HG02571 (cell line): Measurements from ENCODE around the gene TCP11L2.

ENCODE experiments used
- ATAC-seq: cut with Tn5 transposase; IDR thresholded peaks from one replicate; pipeline ENCODE4 v1.9.1; 2021; ENCODE audit warnings: mild to moderate bottlenecking, moderate library complexity; ENCODE audit not compliant: unreplicated experiment

The TCP11L2 gene

GRCh38 chr12:106302401-106303201 lies at the start of gene TCP11L2:
Gene TCP11L2, plus strand, starts transcription at chr12:106302733. Its CDS starts 8,343 bp downstream, at chr12:106311076.
- ATAC-seq: peak; percentile 67

GRCh38 chr12:106254724-106255123 lies 47.8 kb upstream of the TCP11L2 start:
- ATAC-seq: no peak

- no peak for ATAC-seq
These were observed 47.0 kb upstream of the TCP11L2 start for GRCh38 chr12:106255493-106255892.

- ATAC-seq: no peak
These were observed 46.6 kb upstream of the TCP11L2 start for GRCh38 chr12:106255952-106256351.

- no peak for ATAC-seq
These were observed 46.0 kb upstream of the TCP11L2 start for GRCh38 chr12:106256524-106256923.

GRCh38 chr12:106258226-106258625 lies 44.3 kb upstream of the TCP11L2 start:
- no peak for ATAC-seq

GRCh38 chr12:106258935-106259334 lies 43.6 kb upstream of the TCP11L2 start:
- no peak for ATAC-seq

- no peak for ATAC-seq
These were observed 37.4 kb upstream of the TCP11L2 start for GRCh38 chr12:106265116-106265515.

- no peak for ATAC-seq
These were observed 35.0 kb upstream of the TCP11L2 start for GRCh38 chr12:106267535-106267934.

GRCh38 chr12:106269150-106269771 lies 33.3 kb upstream of the TCP11L2 start:
- no peak for ATAC-seq

GRCh38 chr12:106271575-106272505 lies 30.7 kb upstream of the TCP11L2 start:
- no peak for ATAC-seq

- no peak for ATAC-seq
These were observed 29.0 kb upstream of the TCP11L2 start for GRCh38 chr12:106273491-106273890.

GRCh38 chr12:106274012-106274411 lies 28.5 kb upstream of the TCP11L2 start:
- no peak for ATAC-seq

- ATAC-seq: no peak
These were observed 27.9 kb upstream of the TCP11L2 start for GRCh38 chr12:106274575-106275121.

GRCh38 chr12:106275458-106275857 lies 27.1 kb upstream of the TCP11L2 start:
- ATAC-seq: no peak

GRCh38 chr12:106276032-106276740 lies 26.3 kb upstream of the TCP11L2 start:
- ATAC-seq: peak; percentile 75

- no peak for ATAC-seq
These were observed 22.4 kb upstream of the TCP11L2 start for GRCh38 chr12:106280106-106280505.

- ATAC-seq: no peak
These were observed 21.3 kb upstream of the TCP11L2 start for GRCh38 chr12:106281056-106281782.

- ATAC-seq: no peak
These were observed 20.7 kb upstream of the TCP11L2 start for GRCh38 chr12:106281804-106282203.
